ENCODE measurements around the gene COLEC12.
A peak's percentile ranks its signal among the peaks of the same experiment; 100 is the strongest.

COLEC12 gene

GRCh38 chr18:421247-422155 is 79.0 kb downstream of the COLEC12 start:
- peaks cover 0 to 14% (median 5%) of the 10 kb centered on the region in 4 experiments for H3K4me1 ChIP-seq (ENCODE audit: control extremely low read depth in 1 of 4, control insufficient read depth in 4 of 4, insufficient read depth in 4 of 4, low read length in 3 of 4)
- POLR2A ChIA-PET, result no interaction called here
- 75% methylated on average over 5 of the region's 6 CpGs for WGBS (ENCODE audit: insufficient coverage)
- no peak overlapping the region for H3K4me3 ChIP-seq (ENCODE audit: control insufficient read depth in 1 of 7, extremely low read depth in 1 of 7, insufficient read depth in 4 of 7, low read depth in 2 of 7, low read length in 6 of 7)
- no peak overlapping the region for H3K27ac ChIP-seq (ENCODE audit: insufficient read depth in 1 of 2, low read depth in 1 of 2, low read length in 2 of 2, poor library complexity in 1 of 2, severe bottlenecking in 2 of 2)
- DNase-seq, result no peak
- CTCF ChIA-PET, result no interaction called here
- no peaks in the 10 kb centered on the region for H3K9me3 ChIP-seq (ENCODE audit: control extremely low read depth in 1 of 5, control insufficient read depth in 4 of 5, insufficient read depth in 2 of 5, low read depth in 1 of 5, low read length in 4 of 5)
- no peaks in the 10 kb centered on the region for H3K36me3 ChIP-seq (ENCODE audit: control insufficient read depth in 4 of 4, insufficient read depth in 4 of 4, low read length in 3 of 4)
- no peaks in the 10 kb centered on the region for H3K27me3 ChIP-seq (replicated peaks in 2 of 5; ENCODE audit: control insufficient read depth in 4 of 5, insufficient read depth in 5 of 5, low read length in 4 of 5)

GRCh38 chr18:420661-421246 is 79.7 kb downstream of the COLEC12 start:
- no peak for DNase-seq
- H3K27ac ChIP-seq (ENCODE audit: insufficient read depth in 1 of 2, low read depth in 1 of 2, low read length in 2 of 2, poor library complexity in 1 of 2, severe bottlenecking in 2 of 2), result no peak overlapping the region
- peaks cover 0 to 16% (median 5%) of the 10 kb centered on the region in 4 experiments for H3K4me1 ChIP-seq (ENCODE audit: control extremely low read depth in 1 of 4, control insufficient read depth in 4 of 4, insufficient read depth in 4 of 4, low read length in 3 of 4)
- POLR2A ChIA-PET, result no interaction called here
- WGBS (ENCODE audit: insufficient coverage), result 100% methylated on average over 2 of the region's 3 CpGs
- no peaks in the 10 kb centered on the region for H3K9me3 ChIP-seq (ENCODE audit: control extremely low read depth in 1 of 5, control insufficient read depth in 4 of 5, insufficient read depth in 2 of 5, low read depth in 1 of 5, low read length in 4 of 5)
- no peaks in the 10 kb centered on the region for H3K36me3 ChIP-seq (ENCODE audit: control insufficient read depth in 4 of 4, insufficient read depth in 4 of 4, low read length in 3 of 4)
- CTCF ChIA-PET, result no interaction called here
- H3K4me3 ChIP-seq (ENCODE audit: control insufficient read depth in 1 of 7, extremely low read depth in 1 of 7, insufficient read depth in 4 of 7, low read depth in 2 of 7, low read length in 6 of 7), result no peak overlapping the region
- H3K27me3 ChIP-seq (replicated peaks in 2 of 5; ENCODE audit: control insufficient read depth in 4 of 5, insufficient read depth in 5 of 5, low read length in 4 of 5), result no peaks in the 10 kb centered on the region

DNA sequence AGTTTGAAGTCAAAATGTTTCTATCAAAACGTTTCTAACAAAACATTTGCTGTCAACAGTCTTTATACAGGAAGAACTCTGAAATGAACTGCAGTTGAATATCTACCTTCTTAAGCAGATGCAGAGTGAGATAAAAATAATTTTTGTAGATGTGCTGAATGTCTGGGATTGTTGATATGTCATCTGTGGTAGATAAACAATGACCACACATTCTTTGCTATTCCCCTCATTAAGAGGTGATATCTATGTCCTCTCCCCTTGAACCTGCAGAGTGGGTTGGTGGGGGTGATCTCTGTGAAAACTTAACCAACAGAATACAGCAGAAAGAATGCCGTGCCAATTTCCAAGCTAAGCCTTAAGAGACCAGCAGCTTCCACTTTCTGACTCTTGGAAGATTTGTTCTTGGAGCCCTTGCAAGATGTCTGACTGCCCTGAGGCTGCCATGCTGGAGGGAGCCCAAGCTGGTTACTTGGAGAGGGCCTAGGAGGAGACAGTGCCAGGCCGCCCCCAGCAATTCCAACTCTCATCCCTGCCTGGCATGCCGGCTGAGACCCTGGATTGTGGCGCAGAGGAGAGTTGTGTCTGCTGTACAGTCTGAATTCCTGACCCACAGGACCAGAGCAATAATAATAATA is 80.8 kb downstream of the COLEC12 start:
- Histone ChIP-seq H3K9me3 (ENCODE audit: control extremely low read depth in 1 of 5, control insufficient read depth in 4 of 5, insufficient read depth in 2 of 5, low read depth in 1 of 5, low read length in 4 of 5) (no peaks in the 10 kb centered on the region), H3K27ac (ENCODE audit: insufficient read depth in 1 of 2, low read depth in 1 of 2, low read length in 2 of 2, poor library complexity in 1 of 2, severe bottlenecking in 2 of 2) (no peak overlapping the region), H3K36me3 (ENCODE audit: control insufficient read depth in 4 of 4, insufficient read depth in 4 of 4, low read length in 3 of 4) (no peaks in the 10 kb centered on the region), H3K27me3 (replicated peaks in 2 of 5; ENCODE audit: control insufficient read depth in 4 of 5, insufficient read depth in 5 of 5, low read length in 4 of 5) (no peaks in the 10 kb centered on the region), H3K4me1 (ENCODE audit: control extremely low read depth in 1 of 4, control insufficient read depth in 4 of 4, insufficient read depth in 4 of 4, low read length in 3 of 4) (peaks cover 0 to 16% (median 5%) of the 10 kb centered on the region in 4 experiments), H3K4me3 (ENCODE audit: control insufficient read depth in 1 of 7, extremely low read depth in 1 of 7, insufficient read depth in 4 of 7, low read depth in 2 of 7, low read length in 6 of 7) (no peak overlapping the region)
- CTCF ChIA-PET, result no interaction called here
- DNase-seq, result peak; percentile 2 to 71 (median 50)
- POLR2A ChIA-PET, result no interaction called here
- 43% methylated on average over 1 of the region's 5 CpGs for WGBS (ENCODE audit: insufficient coverage)

DNA sequence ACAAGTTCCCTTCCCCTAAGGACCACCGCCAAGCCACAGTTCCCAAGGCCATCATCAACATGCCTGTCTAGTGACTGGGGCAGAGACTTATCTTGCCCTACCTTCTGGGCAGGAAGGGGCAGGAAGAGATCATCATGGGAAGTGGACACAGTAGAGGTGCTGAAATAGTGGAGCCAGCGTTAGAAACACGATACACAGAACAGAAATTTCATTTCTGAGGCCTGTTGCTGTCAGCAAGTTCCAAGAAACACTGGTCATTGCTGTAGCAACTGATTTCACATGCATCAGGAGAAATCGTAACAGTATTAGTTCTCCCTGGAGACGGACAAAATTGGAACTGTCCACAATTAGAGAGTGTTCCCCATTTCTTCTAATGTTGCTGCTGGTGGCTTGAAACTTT is 83.0 kb downstream of the COLEC12 start:
- Histone ChIP-seq H3K27me3 (replicated peaks in 2 of 5; ENCODE audit: control insufficient read depth in 4 of 5, insufficient read depth in 5 of 5, low read length in 4 of 5) (no peaks in the 10 kb centered on the region), H3K27ac (ENCODE audit: insufficient read depth in 1 of 2, low read depth in 1 of 2, low read length in 2 of 2, poor library complexity in 1 of 2, severe bottlenecking in 2 of 2) (no peak overlapping the region), H3K4me1 (ENCODE audit: control extremely low read depth in 1 of 4, control insufficient read depth in 4 of 4, insufficient read depth in 4 of 4, low read length in 3 of 4) (peaks cover 0 to 16% (median 5%) of the 10 kb centered on the region in 4 experiments), H3K9me3 (ENCODE audit: control extremely low read depth in 1 of 5, control insufficient read depth in 4 of 5, insufficient read depth in 2 of 5, low read depth in 1 of 5, low read length in 4 of 5) (no peaks in the 10 kb centered on the region), H3K4me3 (ENCODE audit: control insufficient read depth in 1 of 7, extremely low read depth in 1 of 7, insufficient read depth in 4 of 7, low read depth in 2 of 7, low read length in 6 of 7) (no peak overlapping the region), H3K36me3 (ENCODE audit: control insufficient read depth in 4 of 4, insufficient read depth in 4 of 4, low read length in 3 of 4) (no peaks in the 10 kb centered on the region)
- DNase-seq, result peak; percentile 9 to 85 (median 68)
- ChIA-PET POLR2A (interaction anchor here (0.6 kb wide), 1 partner anchor 81 kb away, joined by 3 read pairs; no protein-coding TSS in a partner anchor), CTCF (interaction anchor here (1.0 kb wide), 1 partner anchor 11 kb away, joined by 3 read pairs; no protein-coding TSS in a partner anchor)
- 54% methylated on average over 5 of the region's 5 CpGs for WGBS (ENCODE audit: insufficient coverage)

DNA sequence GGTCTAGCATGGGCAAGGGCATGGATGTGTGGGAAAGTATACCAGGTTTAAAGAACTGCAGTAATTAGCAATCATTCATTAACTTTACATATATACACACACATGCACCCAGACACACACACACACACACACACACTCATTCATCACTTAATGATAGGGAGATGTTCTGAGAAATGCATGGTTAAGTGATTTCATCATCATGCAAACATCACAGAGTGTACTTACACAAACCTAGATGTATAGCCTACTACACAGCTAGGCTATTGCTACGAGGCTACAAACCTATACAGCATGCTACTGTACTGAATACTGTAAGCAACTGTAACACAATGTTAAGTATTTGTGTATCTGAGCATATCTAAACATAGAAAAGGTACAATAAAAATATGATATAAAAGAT is 83.6 kb downstream of the COLEC12 start:
- WGBS (ENCODE audit: insufficient coverage), result no CpG with 5 or more reads among the region's 1 CpG

GRCh38 chr18:415617-416612 is 84.6 kb downstream of the COLEC12 start:
- H3K27ac ChIP-seq (ENCODE audit: insufficient read depth in 1 of 2, low read depth in 1 of 2, low read length in 2 of 2, poor library complexity in 1 of 2, severe bottlenecking in 2 of 2), result no peak overlapping the region
- H3K27me3 ChIP-seq (replicated peaks in 2 of 5; ENCODE audit: control insufficient read depth in 4 of 5, insufficient read depth in 5 of 5, low read length in 4 of 5), result no peaks in the 10 kb centered on the region
- H3K36me3 ChIP-seq (ENCODE audit: control insufficient read depth in 4 of 4, insufficient read depth in 4 of 4, low read length in 3 of 4), result no peaks in the 10 kb centered on the region
- 100% methylated on average over 1 of the region's 2 CpGs for WGBS (ENCODE audit: insufficient coverage)
- no peak overlapping the region for H3K4me3 ChIP-seq (ENCODE audit: control insufficient read depth in 1 of 7, extremely low read depth in 1 of 7, insufficient read depth in 4 of 7, low read depth in 2 of 7, low read length in 6 of 7)
- no peak for DNase-seq
- peaks cover 0 to 16% (median 5%) of the 10 kb centered on the region in 4 experiments for H3K4me1 ChIP-seq (ENCODE audit: control extremely low read depth in 1 of 4, control insufficient read depth in 4 of 4, insufficient read depth in 4 of 4, low read length in 3 of 4)
- POLR2A ChIA-PET, result no interaction called here
- CTCF ChIA-PET, result interaction anchor here (1.0 kb wide), 1 partner anchor 199 kb away, joined by 3 read pairs; no protein-coding TSS in a partner anchor
- H3K9me3 ChIP-seq (ENCODE audit: control extremely low read depth in 1 of 5, control insufficient read depth in 4 of 5, insufficient read depth in 2 of 5, low read depth in 1 of 5, low read length in 4 of 5), result peaks cover 0 to 5% (median 0%) of the 10 kb centered on the region in 5 experiments

More for the DNA sequence above, 83.6 kb downstream of the COLEC12 start:
- no peaks in the 10 kb centered on the region for H3K27me3 ChIP-seq (replicated peaks in 2 of 5; ENCODE audit: control insufficient read depth in 4 of 5, insufficient read depth in 5 of 5, low read length in 4 of 5)
- DNase-seq, result no peak
- H3K4me3 ChIP-seq (ENCODE audit: control insufficient read depth in 1 of 7, extremely low read depth in 1 of 7, insufficient read depth in 4 of 7, low read depth in 2 of 7, low read length in 6 of 7), result no peak overlapping the region
- H3K4me1 ChIP-seq (ENCODE audit: control extremely low read depth in 1 of 4, control insufficient read depth in 4 of 4, insufficient read depth in 4 of 4, low read length in 3 of 4), result peaks cover 0 to 16% (median 5%) of the 10 kb centered on the region in 4 experiments
- no peaks in the 10 kb centered on the region for H3K36me3 ChIP-seq (ENCODE audit: control insufficient read depth in 4 of 4, insufficient read depth in 4 of 4, low read length in 3 of 4)
- CTCF ChIA-PET, result interaction anchor here (1.0 kb wide), 1 partner anchor 11 kb away, joined by 3 read pairs; no protein-coding TSS in a partner anchor
- peaks cover 0 to under 1% (median 0%) of the 10 kb centered on the region in 5 experiments for H3K9me3 ChIP-seq (ENCODE audit: control extremely low read depth in 1 of 5, control insufficient read depth in 4 of 5, insufficient read depth in 2 of 5, low read depth in 1 of 5, low read length in 4 of 5)
- H3K27ac ChIP-seq (ENCODE audit: insufficient read depth in 1 of 2, low read depth in 1 of 2, low read length in 2 of 2, poor library complexity in 1 of 2, severe bottlenecking in 2 of 2), result no peak overlapping the region
- POLR2A ChIA-PET, result interaction anchor here (0.6 kb wide), 1 partner anchor 80 kb away, joined by 3 read pairs; no protein-coding TSS in a partner anchor

Data from common myeloid progenitor, CD34-positive (primary cell).